Measurements from ENCODE around the gene PHACTR3.

PHACTR3 gene

DNA sequence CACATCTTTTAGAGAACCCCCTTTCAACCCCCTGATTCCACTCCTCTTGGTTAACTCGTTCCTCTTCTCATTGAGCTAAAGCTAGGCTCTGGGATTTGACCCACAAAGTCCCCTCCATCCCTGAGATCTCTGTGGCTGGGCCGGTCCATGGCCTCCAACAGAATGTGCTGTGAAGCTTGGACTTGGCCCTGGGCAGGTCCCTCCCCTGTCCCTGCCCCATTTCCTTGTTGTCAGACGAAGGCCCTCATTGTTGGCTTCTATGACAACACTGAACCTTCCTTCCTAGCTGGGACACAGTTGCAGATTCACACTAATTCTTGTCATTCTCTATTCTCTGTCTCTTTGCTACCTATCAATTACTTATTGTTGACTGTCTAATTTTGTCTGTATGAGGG is 173.0 kb downstream of the PHACTR3 start:
- no peak for DNase-seq (ENCODE audit: low read depth in 2 of 2)

DNA sequence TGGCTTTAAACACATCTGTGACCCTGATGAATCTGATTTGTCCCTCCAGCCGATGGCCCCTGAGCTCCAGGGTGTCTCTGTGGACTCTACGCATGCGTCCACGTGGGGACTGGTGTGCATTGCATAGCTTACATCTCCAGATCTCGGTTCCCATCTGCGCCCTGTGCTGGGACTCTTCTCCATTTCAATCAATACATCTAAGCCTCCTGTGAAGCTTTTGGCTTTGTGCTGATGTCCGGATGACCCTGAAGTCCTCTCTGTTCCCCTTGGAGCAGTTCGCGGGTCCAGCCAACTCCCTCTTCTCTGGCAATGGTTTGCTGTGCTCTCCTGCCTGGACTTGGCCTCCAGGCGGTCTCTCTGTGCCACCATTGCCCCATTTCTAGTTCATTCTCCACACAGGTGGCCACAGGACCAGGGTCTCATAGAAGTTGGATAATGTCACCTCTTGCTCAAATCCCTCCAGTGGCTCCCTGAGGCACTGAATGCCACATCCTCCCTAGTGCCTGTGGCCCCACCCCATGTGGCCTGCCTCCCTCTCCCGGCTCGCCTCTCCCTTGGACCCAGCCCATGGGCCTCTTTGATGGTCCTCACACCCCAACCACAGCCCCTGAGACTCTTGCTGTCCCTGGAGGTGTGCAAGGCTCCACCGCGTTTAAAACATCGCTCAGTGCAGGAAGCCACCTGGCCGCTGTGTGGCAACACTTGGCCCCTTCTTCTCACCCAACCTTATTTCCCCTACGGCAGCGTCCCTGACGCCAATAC is 173.7 kb downstream of the PHACTR3 start:
- DNase-seq (ENCODE audit: low read depth in 2 of 2) = no peak

DNA sequence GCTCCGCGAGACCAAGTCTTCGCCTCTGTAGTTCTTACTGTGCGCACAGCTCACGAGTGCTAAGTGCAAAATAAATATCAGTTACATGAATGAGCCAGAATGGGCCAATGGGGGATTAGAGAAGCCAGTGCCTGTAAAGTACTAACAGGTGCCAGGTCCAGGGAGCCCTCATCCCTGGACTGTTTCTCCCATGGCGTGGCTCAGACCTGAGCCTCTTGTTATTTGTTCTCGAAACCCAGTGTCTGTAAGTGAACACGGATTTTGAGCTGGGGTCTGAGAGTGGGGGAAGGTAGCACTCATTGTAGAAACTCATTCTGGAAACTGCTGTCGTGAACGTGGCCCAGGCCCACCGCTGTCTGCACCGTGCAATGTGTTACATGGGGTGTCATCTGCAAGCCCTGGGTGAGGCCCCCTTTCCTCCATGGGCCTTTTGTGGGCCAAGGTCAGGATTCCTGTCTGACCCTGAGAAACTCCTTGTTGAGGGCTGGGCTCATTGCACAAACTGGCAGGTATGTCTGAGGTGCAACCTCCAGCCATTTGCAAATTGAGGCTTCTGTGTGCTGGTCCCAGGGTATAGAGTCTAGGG is 174.4 kb downstream of the PHACTR3 start:
- no peak for DNase-seq (ENCODE audit: low read depth in 2 of 2)

DNA sequence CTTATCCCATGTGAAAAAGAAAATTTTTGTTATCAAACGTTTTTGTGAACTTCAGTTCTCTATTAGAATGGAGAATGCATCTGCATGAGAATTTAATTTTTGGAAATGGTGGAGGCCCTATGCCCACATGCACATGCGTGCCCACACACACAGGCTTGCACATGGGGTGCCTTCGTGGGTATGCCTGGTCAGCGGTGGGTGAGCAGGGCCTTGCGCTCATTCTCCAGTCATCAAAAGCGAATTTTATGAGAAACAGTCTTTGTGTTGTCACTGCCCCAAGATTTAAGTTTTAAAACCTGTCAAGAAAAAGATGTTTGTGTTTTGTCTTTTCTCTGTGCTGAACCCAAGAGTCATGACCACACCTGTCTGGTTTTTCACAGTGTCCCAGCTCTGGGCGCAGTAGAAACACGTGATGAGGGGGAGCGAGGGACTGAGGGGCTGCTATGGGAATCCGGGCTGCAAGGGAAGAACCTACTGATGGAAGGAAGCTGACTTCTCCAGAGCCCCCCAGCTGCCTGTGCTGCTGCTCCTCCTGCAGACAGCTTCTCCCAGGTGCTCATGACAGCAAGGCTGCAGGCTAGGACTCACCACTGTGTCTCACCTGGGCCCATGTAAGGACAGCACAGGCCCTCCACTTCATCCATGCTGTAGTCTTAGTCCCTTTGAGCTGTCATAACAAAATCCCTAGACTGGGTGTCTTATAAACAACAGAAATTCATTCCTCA is 175.5 kb downstream of the PHACTR3 start:
- DNase-seq (ENCODE audit: low read depth in 2 of 2) = no peak

DNA sequence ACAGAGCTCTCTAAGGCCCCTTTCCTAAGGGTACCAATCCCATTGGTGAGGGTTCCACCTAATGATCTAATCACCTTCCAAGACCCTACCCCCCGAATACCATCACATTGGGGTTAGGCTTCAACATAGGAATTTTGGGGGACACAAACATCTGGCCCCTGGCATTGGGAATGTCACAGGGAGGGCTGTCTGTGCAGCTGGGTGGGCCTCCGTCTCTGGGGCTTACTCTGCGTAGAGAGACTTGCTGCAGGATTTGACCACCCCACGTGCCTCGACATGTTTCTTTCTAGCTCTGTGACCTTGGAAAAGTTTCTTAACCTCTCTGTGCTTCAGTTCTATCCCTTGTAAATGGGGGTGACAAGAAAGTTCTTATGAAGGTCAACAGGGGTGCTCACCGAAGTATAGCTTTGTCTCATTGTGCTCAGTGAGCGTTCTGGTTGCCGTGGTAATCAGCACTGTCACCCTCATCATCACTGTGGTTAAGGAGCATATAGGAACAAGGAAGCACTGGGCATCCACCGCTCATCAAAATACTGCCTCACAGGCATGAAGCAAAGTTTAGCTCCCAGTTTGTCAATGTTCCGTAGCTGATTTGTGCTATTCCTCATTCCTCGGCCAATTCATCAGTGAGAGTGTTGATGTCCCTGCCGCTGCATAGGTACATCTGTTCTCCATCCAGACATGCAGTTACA is 176.3 kb downstream of the PHACTR3 start:
- DNase-seq (ENCODE audit: low read depth in 2 of 2) = no peak

DNA sequence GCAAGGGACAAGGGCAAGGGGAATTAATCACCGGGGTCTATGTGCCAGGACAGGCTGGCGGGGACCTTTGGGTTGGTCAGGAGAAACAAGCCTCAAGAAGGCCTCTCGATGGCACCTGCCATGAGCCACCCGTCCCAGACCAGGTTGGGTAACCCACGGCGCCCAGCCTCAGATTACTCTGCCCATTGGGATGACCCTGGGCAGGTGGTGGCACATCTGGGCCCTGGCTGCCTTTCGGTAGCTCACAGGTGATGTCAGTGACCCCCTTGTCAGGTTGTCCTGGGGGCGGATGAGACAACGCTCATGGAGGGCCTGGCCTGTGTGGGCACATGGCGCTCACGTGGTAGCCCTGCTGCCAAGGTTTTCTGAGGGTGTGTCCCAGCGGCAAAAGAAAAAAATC is 176.9 kb downstream of the PHACTR3 start:
- no peak for DNase-seq (ENCODE audit: low read depth in 2 of 2)

DNA sequence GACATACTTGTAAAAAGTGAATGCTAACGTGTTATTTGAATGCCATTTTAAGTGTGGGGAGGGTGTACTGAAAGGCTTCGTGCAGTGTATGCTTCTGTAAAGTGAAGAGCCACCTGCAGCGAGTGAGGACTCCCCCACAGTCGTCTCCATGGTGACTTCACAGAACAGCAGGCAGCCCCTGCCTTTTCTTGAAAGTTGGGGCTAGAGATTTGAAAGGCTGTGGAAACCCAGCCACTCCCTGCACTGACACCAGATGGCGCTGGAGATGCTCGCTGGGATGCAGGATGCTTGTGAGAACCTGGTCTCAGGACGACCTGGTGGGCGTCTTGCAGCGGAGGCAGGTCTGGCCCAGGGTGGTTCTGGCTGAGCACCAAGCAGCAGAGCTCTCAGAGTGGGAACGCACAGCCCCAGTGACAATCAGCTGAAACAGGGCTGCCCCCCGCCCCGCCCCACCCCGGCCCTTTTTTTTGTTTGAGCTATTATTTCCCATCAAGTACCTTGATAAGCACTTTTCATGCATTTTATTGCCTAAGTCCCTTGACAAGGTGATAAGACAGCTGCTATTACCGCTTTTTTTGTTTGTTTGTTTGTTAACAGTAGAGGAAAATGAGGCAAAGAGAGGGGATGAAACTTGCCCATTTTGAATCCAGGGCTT is 178.8 kb downstream of the PHACTR3 start:
- DNase-seq (ENCODE audit: low read depth in 2 of 2) = peak in 1 of 2 experiments; percentile 34

DNA sequence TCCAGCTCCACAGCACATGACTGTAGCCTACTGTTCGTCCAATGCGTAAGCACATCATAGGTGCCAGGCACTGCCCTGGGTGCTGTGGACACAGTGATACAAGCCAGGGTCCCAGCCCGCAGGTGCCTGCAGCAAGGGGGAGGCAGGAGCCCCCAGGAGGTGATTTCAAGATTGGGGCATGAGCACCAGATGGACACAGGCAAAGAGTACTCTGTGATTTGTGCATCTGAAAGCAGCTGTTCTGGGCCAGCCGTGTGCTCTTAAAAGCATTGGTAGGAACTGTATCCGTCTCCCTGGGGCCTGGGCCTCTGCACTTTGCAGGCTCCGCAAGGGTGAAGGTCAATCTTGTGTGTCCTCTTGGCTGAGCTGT is 179.3 kb downstream of the PHACTR3 start:
- DNase-seq (ENCODE audit: low read depth in 2 of 2) = no peak

DNA sequence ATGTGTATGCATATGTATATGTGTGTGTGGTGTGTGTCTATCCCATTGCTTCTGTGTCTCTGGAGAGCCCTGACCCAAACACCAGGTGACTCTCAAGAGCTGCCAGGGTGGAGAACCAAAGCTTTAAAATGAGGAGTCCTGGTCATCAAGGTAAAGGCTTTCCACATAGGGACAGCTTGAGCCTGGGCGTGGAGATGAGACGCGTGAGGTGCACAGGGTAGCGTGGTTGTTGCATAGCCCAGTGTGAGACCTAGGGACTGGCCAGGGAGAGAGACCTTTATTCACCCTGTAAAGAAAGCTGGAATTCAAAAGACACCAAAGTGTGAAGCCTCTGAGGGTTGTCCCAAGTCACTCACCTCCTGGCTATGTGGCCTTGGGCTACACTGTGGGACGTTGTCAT is 180.0 kb downstream of the PHACTR3 start:
- DNase-seq (ENCODE audit: low read depth in 2 of 2) = no peak

DNA sequence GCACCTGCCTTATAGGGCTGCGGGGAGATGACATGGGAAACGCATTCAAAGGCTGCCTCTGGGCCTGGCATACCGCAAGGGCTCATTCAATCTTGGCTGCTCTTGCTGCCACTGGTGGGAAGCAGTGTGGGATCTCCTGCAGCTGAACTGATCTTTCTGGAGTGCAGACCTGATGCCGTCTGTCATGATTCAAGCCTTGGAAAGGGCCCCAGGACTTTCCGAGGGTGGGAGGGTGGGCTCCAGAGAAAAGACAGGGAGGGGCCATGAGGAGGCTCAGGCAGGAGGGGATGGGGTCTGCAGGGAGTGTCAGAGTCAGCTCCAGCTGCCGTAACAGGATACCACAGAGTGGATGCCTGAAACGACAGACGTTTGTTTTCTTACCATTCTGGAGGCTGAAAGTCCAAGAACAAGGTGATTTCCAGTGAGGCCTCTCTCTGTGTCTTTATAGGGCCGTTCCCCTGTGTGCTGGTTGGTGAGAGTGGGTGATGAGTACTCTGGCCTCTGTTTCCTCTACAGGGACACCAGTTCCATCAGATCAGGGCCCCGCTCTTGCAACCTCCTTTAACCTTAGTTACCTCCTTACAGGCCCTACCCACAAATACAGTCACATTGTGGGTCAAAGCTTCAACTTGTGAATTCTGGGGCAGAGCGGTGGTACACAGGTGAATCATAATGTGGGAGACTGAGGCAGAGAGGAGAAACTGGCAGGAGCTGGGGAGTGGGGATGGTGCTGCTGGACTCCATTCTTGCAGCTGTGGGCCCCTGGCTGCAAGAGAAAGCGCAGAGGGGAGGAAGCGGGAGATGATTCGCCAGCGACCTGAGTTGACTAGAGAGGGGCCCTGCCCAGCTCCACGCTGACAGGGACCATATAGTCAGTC is 180.7 kb downstream of the PHACTR3 start:
- no peak for DNase-seq (ENCODE audit: low read depth in 2 of 2)

DNA sequence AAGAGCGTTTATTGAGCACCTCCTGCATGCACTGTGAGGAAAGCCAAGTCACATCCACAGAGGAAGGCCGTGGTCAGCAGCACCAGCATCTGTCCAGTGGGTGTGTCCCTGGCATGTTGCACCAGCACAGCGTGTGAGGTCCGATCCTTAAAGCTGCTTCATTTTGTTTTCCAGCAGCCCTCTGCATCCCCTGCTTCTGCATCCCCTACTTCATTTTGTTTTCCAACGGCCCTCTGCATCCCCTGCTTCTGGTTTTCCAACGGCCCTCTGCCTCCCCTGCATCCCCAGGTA is 181.3 kb downstream of the PHACTR3 start:
- no peak for DNase-seq (ENCODE audit: low read depth in 2 of 2)

DNA sequence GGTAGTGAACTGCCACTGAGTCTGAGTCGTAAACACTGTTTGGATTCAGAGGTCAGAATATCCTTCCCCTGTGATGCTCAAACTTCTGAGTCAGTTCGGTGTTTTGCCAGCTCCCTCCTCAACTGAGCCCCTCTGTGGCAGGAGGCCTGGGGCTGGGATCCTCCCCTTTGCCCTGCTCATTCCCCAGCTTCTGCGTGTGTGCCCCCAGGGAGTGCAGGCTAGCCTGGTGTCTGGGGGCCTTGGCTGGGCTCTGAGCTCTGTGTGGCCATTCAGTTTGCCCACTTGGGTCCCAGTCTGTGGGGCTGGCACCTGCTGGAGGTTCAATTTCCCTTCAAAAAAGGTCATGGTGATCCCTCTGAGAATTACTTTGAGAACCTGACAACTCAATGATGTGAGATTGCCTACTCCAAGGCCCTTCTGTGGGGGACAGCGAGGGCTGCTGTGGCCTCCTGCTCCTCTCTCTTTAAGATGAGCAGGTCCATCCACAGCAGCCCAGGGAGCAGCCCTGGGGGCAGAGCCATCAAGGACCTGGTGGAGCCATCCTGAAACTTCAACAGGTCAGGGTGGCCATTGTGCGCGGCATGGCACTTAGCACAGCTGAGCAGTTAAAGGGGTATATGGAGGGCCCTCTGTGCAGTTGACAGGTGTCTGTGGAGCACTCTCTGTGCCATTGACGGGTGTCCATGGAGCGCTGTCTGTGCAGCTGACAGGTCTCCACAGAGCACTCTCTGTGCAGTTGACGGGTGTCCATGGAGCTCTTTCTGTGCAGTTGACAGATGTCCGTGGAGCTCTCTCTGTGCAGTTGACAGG is 181.9 kb downstream of the PHACTR3 start:
- DNase-seq (ENCODE audit: low read depth in 2 of 2) = no peak

DNA sequence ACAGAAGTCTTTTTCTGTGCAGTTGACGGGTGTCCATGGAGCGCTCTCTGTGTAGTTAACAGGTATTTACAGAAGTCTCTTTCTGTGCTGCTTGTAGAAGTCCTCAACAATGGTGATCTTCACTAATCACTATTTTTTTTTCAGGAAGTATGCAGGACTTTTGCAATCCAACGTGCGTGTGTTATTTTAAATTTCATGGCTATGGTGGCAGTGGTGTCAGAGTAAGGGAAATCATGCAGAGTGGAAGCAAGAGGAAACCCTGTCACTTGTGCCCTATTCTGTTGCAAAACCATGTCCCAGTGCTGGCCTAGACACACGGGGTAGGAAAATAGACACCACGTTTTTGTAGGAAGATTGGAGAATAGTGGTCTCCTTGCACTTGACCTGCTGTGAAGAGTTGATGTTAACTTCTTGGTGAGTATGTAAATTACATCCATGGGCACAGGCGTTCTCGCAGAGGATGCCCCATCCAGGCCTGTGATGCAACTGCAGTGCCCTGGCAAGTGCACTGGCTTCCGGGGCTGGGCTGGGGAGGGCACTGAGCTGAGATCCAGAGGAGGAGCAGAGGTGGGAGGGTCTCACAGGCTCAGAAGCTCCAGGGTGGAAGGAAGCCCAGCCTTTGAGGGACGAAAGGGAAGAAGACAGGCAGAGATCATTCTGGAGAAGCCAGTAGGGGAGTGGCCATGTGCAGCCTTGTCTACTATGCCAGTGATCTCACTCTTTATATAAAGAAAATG is 182.6 kb downstream of the PHACTR3 start:
- no peak for DNase-seq (ENCODE audit: low read depth in 2 of 2)

DNA sequence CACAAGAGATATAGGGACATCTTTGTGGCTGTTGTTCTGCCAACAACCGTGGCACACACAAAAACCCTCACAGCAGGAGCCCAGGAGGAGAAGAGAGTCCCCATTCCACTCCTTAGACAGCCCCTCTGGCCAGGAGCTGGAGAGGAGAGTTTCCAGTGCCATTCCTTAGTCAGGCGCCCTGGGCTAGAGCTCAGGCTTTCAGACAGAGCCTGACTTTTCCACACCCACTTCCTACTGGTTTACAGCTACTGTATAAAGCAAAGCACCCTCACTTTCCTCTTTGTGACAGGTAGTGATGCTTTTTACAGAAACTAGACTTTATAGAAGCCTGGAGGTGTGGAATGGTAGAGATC is 183.2 kb downstream of the PHACTR3 start:
- DNase-seq (ENCODE audit: low read depth in 2 of 2) = no peak

DNA sequence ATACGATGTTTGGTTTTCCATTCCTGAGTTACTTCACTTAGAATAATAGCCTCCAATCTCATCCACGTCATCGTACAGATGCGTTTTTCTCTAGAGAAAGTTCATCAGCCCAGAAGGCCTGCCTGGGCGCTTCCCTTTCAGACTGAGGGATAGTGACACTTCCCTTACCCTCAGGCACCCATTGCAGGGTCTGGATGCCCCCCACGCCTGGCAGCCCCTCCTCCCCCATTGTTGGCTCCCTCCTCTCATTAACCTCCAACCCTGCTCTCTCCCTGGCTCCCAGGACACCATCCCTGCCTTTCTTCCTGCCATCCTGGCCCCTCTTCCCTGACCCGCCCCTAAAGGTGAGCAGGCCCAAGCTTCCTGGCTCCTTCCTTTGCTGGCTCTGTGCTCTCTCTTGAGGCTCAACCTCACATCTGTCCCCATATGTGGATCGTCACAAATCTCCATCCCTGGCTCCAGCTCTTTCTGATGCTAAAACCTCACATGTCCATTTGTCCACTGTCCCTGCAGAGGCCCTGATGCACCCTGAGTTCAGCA is 183.9 kb downstream of the PHACTR3 start:
- no peak for DNase-seq (ENCODE audit: low read depth in 2 of 2)

DNA sequence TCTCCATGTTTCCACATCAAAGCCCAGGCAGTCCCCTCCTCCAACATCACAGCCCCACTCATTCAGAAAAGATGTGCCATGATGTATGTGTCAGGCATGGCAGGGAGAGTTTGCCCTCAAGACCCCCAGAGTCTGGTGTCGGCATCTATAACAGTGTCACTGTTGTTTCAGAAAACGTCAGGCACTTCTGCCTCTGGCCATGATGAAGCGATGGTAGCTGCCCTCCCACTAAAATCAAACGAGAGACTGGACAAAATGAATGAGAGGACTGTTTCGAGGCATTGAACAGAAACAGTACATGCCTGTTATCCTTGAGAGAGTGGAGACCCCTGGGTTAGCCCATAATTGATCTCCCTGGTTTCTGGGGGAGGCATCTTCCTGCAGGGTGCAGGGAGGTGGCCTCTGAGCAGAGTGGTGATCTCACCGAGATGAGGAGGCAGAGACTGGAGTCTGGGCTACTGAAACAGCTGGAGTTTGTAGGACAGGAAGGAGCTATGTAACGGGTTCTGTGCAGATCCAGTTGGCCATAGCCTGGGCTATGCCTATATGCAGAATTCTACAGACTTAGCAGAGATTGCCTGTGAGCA is 184.6 kb downstream of the PHACTR3 start:
- DNase-seq (ENCODE audit: low read depth in 2 of 2) = no peak

DNA sequence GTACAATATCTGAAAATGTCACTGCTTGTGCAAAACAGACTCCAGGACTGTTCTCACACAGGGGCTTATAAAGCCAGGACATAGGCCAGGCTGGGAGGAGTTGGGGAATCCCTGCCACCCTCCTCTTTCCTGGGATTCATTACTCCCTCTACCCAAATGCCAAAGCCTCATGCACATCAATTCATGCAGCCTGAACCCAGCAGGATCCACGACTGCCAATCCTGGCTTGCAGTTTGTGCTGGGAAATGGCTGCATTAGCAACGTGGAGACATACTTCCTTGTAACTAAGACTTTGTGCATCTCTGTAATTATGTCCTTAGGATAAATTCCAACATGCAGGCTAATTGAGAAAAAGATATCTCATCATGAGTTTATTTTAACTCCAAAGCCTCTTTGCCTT is 185.3 kb downstream of the PHACTR3 start:
- DNase-seq (ENCODE audit: low read depth in 2 of 2) = no peak

DNA sequence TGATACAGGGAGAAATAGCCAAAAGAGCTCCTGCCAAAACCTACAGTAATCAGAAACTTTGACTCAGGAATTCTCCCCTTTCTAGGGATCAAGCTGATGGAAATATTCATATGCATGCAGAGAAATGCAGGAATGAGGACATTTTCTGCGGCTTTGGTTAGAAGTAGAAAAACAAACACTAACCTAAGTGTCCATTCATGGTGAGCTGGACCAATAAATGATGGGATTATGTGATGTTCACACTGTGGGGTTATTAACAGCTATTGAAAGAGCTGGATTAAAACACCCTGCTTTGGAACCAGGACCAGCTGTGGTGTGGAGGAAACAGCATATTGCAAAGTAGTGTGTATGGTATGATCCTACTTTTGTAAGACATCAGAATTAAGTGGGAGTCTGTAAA is 186.0 kb downstream of the PHACTR3 start:
- no peak for DNase-seq (ENCODE audit: low read depth in 2 of 2)

DNA sequence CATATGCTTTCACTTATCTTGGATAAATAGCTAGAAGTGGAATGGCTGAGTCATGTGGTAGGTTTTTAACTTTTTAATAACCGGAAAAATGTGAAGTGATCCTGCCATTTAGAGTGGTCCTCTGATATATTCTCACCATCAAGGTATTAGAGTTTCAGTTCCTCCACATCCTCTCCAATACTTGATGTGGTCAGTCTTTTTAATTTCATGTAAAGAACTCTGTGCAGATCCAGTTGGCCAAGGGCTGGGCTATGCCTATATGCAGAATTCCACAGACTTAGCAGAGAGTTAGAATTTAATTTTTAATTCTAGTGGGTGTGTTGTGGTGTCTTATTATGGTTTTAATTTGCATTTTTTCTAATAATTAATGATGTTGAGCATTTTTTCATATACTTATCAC is 188.0 kb downstream of the PHACTR3 start:
- DNase-seq (ENCODE audit: low read depth in 2 of 2) = no peak

All from stimulated activated CD4-positive, alpha-beta T cell treated with anti-CD3 and anti-CD28 coated beads, Interleukin-12 subunit alpha, Interleukin-12 subunit beta, amount 100 ng/mL, for 24 hours (primary cell).